Adipocyte (in vitro differentiated cells): ENCODE results near the gene TSPAN3.

Experiments
- DNase-seq: peaks from one replicate; pipeline ENCODE4 v3.0.0-alpha.2; 2015; ENCODE audit warnings: low read depth
- H3K27me3 ChIP-seq: replicated peaks from 2 replicates; pipeline ENCODE4 v1.7.0; 2013; ENCODE audit warnings: mild to moderate bottlenecking, low read length, moderate library complexity; ENCODE audit not compliant: control insufficient read depth, insufficient read depth
- H3K36me3 ChIP-seq: 2 replicates; pipeline ENCODE4 v1.7.0; 2013; ENCODE audit warnings: low read length, mild to moderate bottlenecking, moderate library complexity; ENCODE audit not compliant: control insufficient read depth, insufficient read depth, severe bottlenecking
- H3K4me1 ChIP-seq: 2 replicates; pipeline ENCODE4 v1.7.0; 2013; ENCODE audit warnings: mild to moderate bottlenecking, low read length, moderate library complexity; ENCODE audit not compliant: control insufficient read depth, insufficient read depth
- H3K4me3 ChIP-seq: 2 replicates; pipeline ENCODE4 v1.7.0; 2013; ENCODE audit warnings: mild to moderate bottlenecking, low read length, moderate library complexity
- H3K9ac ChIP-seq: 2 replicates; pipeline ENCODE4 v1.7.0; 2013; ENCODE audit warnings: mild to moderate bottlenecking, low read length, moderate library complexity
- H3K9me3 ChIP-seq: 2 replicates; pipeline ENCODE4 v1.7.0; 2013; ENCODE audit warnings: mild to moderate bottlenecking, low read length, moderate library complexity; ENCODE audit not compliant: control insufficient read depth

Gene TSPAN3

DNA sequence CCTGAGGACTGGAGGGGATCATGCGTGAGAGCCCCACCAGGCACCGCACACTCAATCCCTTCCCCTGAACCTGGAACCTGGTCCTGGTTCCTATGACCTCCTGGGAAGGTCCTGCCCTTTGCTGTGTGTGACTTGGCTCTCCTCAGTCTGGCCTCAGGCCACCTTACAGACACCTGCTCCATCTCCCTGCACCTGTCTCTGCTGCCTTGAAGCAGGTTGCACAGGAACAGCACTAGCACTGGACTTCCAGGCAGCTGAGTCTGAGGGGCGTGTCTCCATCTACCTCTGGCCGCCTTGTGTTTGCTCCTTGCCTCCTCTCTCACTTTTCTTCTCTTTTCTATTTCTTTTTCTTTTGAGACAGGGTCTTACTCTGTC lies 60.6 kb downstream of the TSPAN3 start:
- no peaks in the 10 kb centered on the region for H3K4me1 ChIP-seq
- DNase-seq: no peak
- H3K36me3 ChIP-seq: no peaks in the 10 kb centered on the region
- no peaks in the 10 kb centered on the region for H3K9me3 ChIP-seq
- peaks cover 5% of the 10 kb centered on the region for H3K27me3 ChIP-seq
- H3K4me3 ChIP-seq: no peak overlapping the region
- no peak overlapping the region for H3K9ac ChIP-seq

DNA sequence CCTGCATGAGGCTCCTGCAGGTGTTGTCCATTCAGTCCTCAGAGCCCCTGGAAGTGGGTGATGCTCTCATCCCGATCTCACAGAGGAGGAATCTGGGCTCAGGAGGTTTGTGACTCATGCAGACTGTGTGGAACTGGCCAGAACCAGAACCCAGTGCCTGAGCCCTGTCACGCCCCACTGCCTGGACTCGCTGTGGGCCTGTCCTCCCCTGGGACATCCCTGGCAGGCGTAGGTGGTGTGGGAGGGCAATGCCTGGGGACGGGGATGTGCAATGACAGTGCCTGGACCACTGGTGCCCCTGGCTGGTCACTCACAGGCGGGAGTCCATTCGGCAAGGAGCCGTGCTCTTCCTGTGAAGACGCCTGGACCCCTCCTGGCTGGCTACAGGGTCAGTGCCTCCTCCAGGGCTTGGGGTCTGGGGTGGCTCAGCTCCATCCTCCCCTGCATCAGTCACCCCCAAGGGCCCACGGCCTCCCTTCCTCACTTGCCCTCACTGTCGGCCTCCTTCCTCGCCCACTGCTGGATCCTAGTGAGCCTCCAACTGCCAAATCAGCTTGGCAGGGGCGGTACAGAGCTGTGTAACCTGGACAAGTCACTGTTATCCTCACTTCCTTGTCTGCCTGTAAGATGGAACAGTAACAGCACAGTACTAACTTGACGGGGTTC lies 61.1 kb downstream of the TSPAN3 start:
- Histone ChIP-seq H3K9ac (no peak overlapping the region), H3K27me3 (peaks cover 5% of the 10 kb centered on the region)
- no peak for DNase-seq

DNA sequence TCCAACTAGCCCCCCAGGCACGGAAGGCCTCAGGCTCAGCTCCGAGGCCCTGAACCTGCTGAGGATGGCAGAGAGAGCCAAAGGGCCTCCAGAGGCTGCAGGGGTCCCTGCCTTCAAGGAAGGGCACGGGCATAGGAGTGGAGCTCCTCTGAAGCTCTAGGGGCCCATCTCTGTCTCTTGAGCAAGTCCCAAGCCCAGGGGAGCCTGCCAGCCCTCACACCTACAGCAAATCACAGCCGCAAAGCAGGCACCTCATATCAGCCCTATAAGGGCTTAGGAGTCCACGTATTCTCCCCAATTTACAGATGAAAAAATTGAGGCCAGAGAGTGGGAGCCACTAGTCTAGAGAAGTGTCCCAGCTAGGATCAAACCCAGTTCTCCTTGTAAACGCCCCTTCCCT lies 61.7 kb downstream of the TSPAN3 start:
- H3K4me3 ChIP-seq: no peak overlapping the region
- H3K36me3 ChIP-seq: no peaks in the 10 kb centered on the region
- no peaks in the 10 kb centered on the region for H3K9me3 ChIP-seq
- no peaks in the 10 kb centered on the region for H3K4me1 ChIP-seq
- H3K9ac ChIP-seq: no peak overlapping the region
- H3K27me3 ChIP-seq: peaks cover 5% of the 10 kb centered on the region
- DNase-seq: no peak

More for the DNA sequence above, 61.1 kb downstream of the TSPAN3 start:
- no peaks in the 10 kb centered on the region for H3K9me3 ChIP-seq
- no peak overlapping the region for H3K4me3 ChIP-seq
- H3K4me1 ChIP-seq: no peaks in the 10 kb centered on the region
- no peaks in the 10 kb centered on the region for H3K36me3 ChIP-seq

DNA sequence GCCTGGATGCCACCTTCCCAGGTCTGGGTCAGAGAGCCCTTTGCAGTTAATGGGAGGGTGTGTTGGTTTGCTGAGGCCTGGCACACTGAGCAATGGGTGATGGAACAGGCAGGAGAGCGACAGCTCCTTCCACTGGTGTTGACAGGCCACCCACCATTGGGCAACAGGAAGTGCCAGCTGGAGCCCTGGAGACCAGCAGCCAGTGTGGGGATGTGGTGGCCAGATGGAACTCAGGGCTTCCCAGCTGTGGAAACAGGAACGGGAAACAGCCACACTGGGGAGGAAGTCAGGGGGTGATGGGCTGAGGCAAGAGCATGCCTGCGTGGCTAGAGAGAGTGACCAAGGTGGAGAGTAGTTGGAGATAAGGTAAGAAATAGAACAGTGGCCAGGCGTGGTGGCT lies 66.7 kb downstream of the TSPAN3 start:
- Histone ChIP-seq H3K4me3 (no peak overlapping the region), H3K4me1 (no peaks in the 10 kb centered on the region), H3K27me3 (peaks cover 5% of the 10 kb centered on the region), H3K36me3 (no peaks in the 10 kb centered on the region), H3K9me3 (no peaks in the 10 kb centered on the region), H3K9ac (no peak overlapping the region)
- no peak for DNase-seq

DNA sequence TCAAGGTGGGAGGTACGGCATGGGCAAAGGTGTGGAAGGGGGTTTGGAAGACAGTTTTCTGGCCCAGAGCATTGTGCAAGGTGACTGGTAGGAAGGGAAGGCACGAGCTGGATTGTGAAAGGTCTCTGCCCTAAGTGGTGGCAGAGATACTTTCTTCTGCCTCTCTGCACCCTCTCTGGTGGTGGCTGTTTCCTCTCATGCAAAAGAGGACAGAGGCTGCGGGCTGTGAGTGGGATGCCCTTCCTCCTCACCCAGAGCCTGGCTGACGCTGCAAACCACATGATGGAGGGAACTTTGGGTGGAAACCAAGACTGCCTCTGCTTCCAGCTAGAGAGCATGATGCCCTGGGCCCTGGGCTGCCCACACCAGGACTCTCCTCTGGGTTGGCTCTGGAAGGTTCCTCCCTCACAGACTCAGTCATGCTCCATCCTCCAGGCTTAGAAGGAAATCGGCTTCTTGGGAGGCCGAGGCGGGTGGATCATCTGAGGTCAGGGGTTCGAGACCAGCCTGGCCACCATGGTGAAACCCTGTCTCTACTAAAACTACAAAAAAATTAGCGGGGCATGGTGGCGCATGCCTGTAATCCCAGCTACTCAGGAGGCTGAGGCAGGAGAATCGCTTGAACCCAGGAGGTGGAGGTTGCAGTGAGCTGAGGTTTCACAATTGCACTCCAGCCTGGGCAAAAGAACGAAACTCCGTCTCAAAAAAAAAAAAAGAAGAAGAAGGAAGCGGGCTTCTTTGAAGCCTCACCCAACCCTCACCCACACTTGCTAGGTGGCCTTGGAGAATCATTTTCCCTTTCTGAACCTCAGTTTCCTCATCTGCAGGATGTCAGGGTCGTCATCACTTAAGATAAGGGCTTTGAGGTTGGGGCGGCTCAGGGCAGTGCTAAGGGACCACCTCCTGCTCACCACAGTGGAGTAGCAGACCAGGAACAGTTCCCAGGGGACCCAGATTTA lies 67.7 kb downstream of the TSPAN3 start:
- no peak for DNase-seq
- no peaks in the 10 kb centered on the region for H3K9me3 ChIP-seq
- peaks cover 5% of the 10 kb centered on the region for H3K27me3 ChIP-seq

DNA sequence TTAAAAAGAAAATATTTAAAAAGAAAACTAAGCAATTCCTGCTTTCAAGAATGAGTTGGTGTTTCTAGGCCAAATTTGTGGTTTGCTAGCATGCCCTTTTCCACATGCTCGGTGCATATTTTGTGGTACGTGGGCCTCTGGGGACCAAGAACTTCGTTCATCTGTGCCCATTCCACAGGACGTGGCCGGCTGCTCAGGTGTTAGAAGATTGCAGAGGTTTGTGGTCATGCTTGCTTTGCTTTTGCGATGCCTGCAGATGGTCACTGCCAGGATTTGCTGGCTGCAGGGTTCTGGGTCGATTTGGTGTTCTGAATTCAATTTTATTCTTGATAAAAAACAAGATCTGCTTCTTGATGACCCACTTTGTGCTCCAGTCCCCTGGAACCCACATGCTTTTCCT lies 68.5 kb downstream of the TSPAN3 start:
- DNase-seq: peak; percentile 17
- H3K9ac ChIP-seq: no peak overlapping the region
- peaks cover 5% of the 10 kb centered on the region for H3K27me3 ChIP-seq
- H3K36me3 ChIP-seq: no peaks in the 10 kb centered on the region
- H3K4me1 ChIP-seq: no peaks in the 10 kb centered on the region
- no peaks in the 10 kb centered on the region for H3K9me3 ChIP-seq
- no peak overlapping the region for H3K4me3 ChIP-seq

More for the DNA sequence above, 67.7 kb downstream of the TSPAN3 start:
- H3K9ac ChIP-seq: no peak overlapping the region
- H3K4me3 ChIP-seq: no peak overlapping the region
- no peaks in the 10 kb centered on the region for H3K36me3 ChIP-seq
- H3K4me1 ChIP-seq: no peaks in the 10 kb centered on the region

DNA sequence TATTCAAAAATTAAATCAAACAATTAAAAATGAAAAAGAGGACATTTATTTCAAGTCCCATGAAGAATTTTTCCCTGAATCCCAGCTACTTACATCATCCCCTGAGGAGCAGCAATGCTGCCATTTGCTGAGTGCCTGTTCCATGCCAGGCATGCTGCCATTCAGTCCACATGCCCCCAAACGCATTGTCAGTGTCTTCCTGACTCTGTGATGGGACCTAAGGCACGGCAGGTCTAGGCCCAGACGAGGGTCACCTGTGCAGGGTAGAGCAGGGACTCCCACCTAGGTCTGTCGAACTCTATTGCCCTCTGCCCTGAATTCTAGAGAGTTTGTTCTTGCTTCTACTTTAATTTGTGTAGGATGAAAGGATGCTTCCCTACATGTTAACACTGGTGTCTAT lies 68.9 kb downstream of the TSPAN3 start:
- Histone ChIP-seq H3K9ac (no peak overlapping the region), H3K4me3 (no peak overlapping the region), H3K4me1 (peaks cover under 1% of the 10 kb centered on the region), H3K27me3 (peaks cover 5% of the 10 kb centered on the region), H3K9me3 (no peaks in the 10 kb centered on the region), H3K36me3 (no peaks in the 10 kb centered on the region)
- no peak for DNase-seq

DNA sequence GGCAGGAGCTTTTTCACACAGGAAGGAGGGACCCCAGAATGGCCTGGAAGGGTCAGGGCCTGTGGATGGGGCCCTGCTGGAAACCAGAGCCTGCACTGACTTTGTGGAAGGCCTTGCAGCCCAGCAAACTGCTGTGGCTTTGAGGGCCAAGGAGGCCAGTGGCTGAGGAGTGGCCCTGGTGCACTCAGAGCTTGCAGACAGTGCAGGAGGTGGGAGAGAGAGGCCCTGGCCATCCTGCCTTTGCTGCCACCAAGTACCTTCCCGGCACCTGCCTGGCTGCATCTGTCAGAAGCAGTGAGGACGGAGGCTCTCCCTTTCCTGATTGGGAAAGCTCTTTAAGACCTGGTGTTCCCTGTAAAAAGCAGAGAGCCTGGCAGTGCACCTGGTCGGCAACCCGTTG lies 69.6 kb downstream of the TSPAN3 start:
- Histone ChIP-seq H3K9ac (no peak overlapping the region), H3K36me3 (no peaks in the 10 kb centered on the region), H3K4me3 (no peak overlapping the region), H3K4me1 (peaks cover 7% of the 10 kb centered on the region), H3K9me3 (no peaks in the 10 kb centered on the region), H3K27me3 (peaks cover 5% of the 10 kb centered on the region)
- no peak for DNase-seq

DNA sequence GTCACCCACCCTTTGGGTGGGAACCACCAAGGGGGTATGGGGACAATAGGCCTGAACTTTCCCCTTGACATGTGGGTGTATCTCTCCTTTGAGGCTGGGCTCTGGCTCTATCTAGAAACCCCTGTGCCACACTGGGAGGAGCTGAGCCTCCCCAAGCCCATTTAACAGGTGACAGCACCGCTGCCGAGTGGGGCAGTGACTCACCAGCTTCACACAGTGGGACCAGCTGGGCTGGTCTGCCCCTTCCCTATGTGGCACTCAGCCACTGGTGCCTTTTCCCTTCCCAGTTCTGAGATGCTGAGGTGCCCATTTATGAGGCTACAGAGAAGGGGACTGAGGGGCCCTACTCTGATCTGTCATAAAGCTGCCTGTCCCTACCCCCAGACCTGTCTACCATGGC lies 70.9 kb downstream of the TSPAN3 start:
- Histone ChIP-seq H3K4me1 (peaks cover 11% of the 10 kb centered on the region), H3K9ac (no peak overlapping the region), H3K4me3 (no peak overlapping the region), H3K9me3 (no peaks in the 10 kb centered on the region), H3K27me3 (no peaks in the 10 kb centered on the region), H3K36me3 (no peaks in the 10 kb centered on the region)
- no peak for DNase-seq

DNA sequence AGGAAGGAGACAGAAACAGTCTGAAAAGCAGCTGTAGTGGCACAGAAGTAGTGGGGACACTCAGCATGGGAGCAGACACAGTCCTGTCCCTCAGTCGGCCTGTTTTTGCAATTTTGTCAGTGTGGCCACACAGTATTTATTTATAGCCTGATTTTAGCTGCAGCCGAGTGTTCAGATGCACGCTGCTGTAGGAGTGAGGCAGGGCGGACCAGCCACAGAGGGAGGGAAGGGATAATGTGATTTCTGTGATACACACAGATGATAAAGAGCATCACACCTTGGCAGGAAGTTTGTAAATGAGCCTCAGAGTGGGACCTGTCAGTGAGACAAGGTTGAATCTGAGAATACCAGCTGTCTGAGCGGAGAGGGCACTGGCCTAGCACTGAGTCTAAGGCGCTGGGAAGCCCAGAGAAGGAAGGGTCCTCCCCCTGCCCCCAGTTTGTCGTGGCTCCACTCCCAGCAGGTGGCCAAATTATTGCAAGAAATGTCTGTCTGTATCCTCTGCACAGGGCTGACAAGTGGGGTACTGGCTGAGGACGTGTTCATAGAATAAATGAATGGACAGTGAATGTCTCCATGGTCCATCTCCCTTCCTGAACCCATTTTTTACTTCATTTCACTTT lies 72.1 kb downstream of the TSPAN3 start:
- no peaks in the 10 kb centered on the region for H3K27me3 ChIP-seq
- H3K4me3 ChIP-seq: no peak overlapping the region
- DNase-seq: no peak
- no peaks in the 10 kb centered on the region for H3K9me3 ChIP-seq
- no peaks in the 10 kb centered on the region for H3K36me3 ChIP-seq
- no peak overlapping the region for H3K9ac ChIP-seq
- H3K4me1 ChIP-seq: peaks cover 11% of the 10 kb centered on the region
